WTC11 (cell line): ENCODE measurements around the gene LARGE1. TPM values are rescaled to one million over a fixed set of nuclear protein-coding genes. Genes with fewer than 3 reads are reported as not detected.
A peak's percentile ranks its signal among the peaks of the same experiment; 100 is the strongest.

Experiments used
- ATAC-seq: fragments of 200-7000 bp; cut with Tn5 transposase; 2 replicates; pipeline ENCODE4 v1.10.0; 2021; ENCODE audit warnings: mild to moderate bottlenecking, moderate library complexity
- CTCF ChIA-PET: fragments of 300-600 bp; sonication (Branson Sonifier 250); formaldehyde crosslinking; loops from one replicate; lab custom pipeline; 2021; ENCODE audit warnings: antibody characterized with exemption; lab: Charles Lee
- POLR2A ChIA-PET: fragments of 350-600 bp; sonication (Branson Sonifier 250); formaldehyde crosslinking; loops from one replicate; lab custom pipeline; 2021; ENCODE audit warnings: antibody characterized with exemption; lab: Charles Lee
- DNase-seq: peaks from one replicate; pipeline ENCODE4 v3.0.0; 2021; ENCODE audit warnings: low spot score
- H3K27ac Mint-ChIP-seq: 2 replicates; pipeline ENCODE4 v1.8.0; 2021; ENCODE audit warnings: mixed read lengths
- H3K27me3 Mint-ChIP-seq: 2 replicates; pipeline ENCODE4 v1.8.0; 2021; ENCODE audit warnings: low read depth, mild to moderate bottlenecking, moderate library complexity, mixed read lengths
- H3K36me3 Mint-ChIP-seq: 2 replicates; pipeline ENCODE4 v1.8.0; 2021; ENCODE audit warnings: mixed read lengths
- H3K4me1 Mint-ChIP-seq: 2 replicates; pipeline ENCODE4 v1.8.0; 2022; ENCODE audit warnings: mixed read lengths
- H3K4me3 Mint-ChIP-seq: 2 replicates; pipeline ENCODE4 v1.8.0; 2021; ENCODE audit warnings: mild to moderate bottlenecking, moderate library complexity, mixed read lengths
- H3K9me3 Mint-ChIP-seq: 2 replicates; pipeline ENCODE4 v1.8.0; 2021; ENCODE audit warnings: mixed read lengths
- ATF1 ChIP-seq: sonication (generic); formaldehyde crosslinking; IDR thresholded peaks from 2 replicates; pipeline ENCODE4 v1.8.1; 2023; ENCODE audit warnings: mild to moderate bottlenecking, moderate library complexity, missing genetic modification reagents
- CTCF ChIP-seq: fragments of 200-600 bp; IDR thresholded peaks from 2 replicates; pipeline ENCODE4 v1.8.0; 2022; ENCODE audit warnings: antibody characterized with exemption
- ERG ChIP-seq: fragments of 250-450 bp; sonication (Bioruptor Pico); IDR thresholded peaks from 2 replicates; pipeline ENCODE4 v1.8.0; 2021; ENCODE audit warnings: mild to moderate bottlenecking
- ESRRA ChIP-seq: sonication (generic); formaldehyde crosslinking; IDR thresholded peaks from 2 replicates; pipeline ENCODE4 v1.8.1; 2022; ENCODE audit warnings: mild to moderate bottlenecking, missing genetic modification reagents, borderline replicate concordance
- GABPB1 ChIP-seq: sonication (generic); formaldehyde crosslinking; IDR thresholded peaks from 2 replicates; pipeline ENCODE4 v1.8.1; 2023; ENCODE audit warnings: mild to moderate bottlenecking, missing genetic modification reagents
- NFATC4 ChIP-seq: fragments of 250-450 bp; sonication (Bioruptor Pico); IDR thresholded peaks from 2 replicates; pipeline ENCODE4 v1.9.0; 2021; ENCODE audit warnings: mild to moderate bottlenecking
- NFE2L1 ChIP-seq: sonication (generic); formaldehyde crosslinking; IDR thresholded peaks from 2 replicates; pipeline ENCODE4 v1.8.1; 2023; ENCODE audit warnings: missing genetic modification reagents
- NR2C2 ChIP-seq: sonication (generic); formaldehyde crosslinking; IDR thresholded peaks from 2 replicates; pipeline ENCODE4 v1.8.0; 2022; ENCODE audit warnings: mild to moderate bottlenecking, missing genetic modification reagents
- PRDM15 ChIP-seq: sonication (generic); formaldehyde crosslinking; IDR thresholded peaks from 2 replicates; pipeline ENCODE4 v1.8.0; 2022; ENCODE audit warnings: missing genetic modification reagents
- PRRX2 ChIP-seq: fragments of 250-450 bp; sonication (Bioruptor Pico); IDR thresholded peaks from 2 replicates; pipeline ENCODE4 v1.8.0; 2021; ENCODE audit warnings: mild to moderate bottlenecking
- STAT6 ChIP-seq: sonication (generic); formaldehyde crosslinking; conservative IDR thresholded peaks from 2 replicates; pipeline ENCODE4 v1.8.1; 2023; ENCODE audit warnings: mild to moderate bottlenecking, low read depth, missing genetic modification reagents, moderate library complexity
- TP53 ChIP-seq: sonication (generic); formaldehyde crosslinking; IDR thresholded peaks from 2 replicates; pipeline ENCODE4 v1.8.1; 2023; ENCODE audit warnings: mild to moderate bottlenecking, missing genetic modification reagents
- USF2 ChIP-seq: sonication (generic); formaldehyde crosslinking; IDR thresholded peaks from 2 replicates; pipeline ENCODE4 v1.8.1; 2023; ENCODE audit warnings: mild to moderate bottlenecking, missing genetic modification reagents, moderate library complexity
- ZNF232 ChIP-seq: sonication (generic); formaldehyde crosslinking; IDR thresholded peaks from 2 replicates; pipeline ENCODE4 v1.8.0; 2022; ENCODE audit warnings: mild to moderate bottlenecking, missing genetic modification reagents
- ZNF281 ChIP-seq: sonication (generic); formaldehyde crosslinking; IDR thresholded peaks from 2 replicates; pipeline ENCODE4 v1.8.0; 2023; ENCODE audit warnings: mild to moderate bottlenecking, missing genetic modification reagents
- ZNF532 ChIP-seq: fragments of 250-450 bp; sonication (Bioruptor Pico); IDR thresholded peaks from 2 replicates; pipeline ENCODE4 v1.9.0; 2021; ENCODE audit warnings: mild to moderate bottlenecking, borderline replicate concordance
- total RNA-seq: library from RNA; stranded (reverse); gene quantifications from 3 replicates; pipeline ENCODE4 v1.2.3, GENCODE V29; 2021

Gene LARGE1
- total RNA-seq, 1 experiment from 2014 or later: 72.6 TPM

- TF ChIP-seq ZNF532 (CRISPR knock-in tag) (no peak), ZNF281 (CRISPR knock-in tag) (no peak), STAT6 (CRISPR knock-in tag) (no peak)
Observed at GRCh38 chr22:33871935-33872334, 48.3 kb downstream of the LARGE1 start (continued).

- ATAC-seq: no peak
- H3K4me3 Mint-ChIP-seq: no peak overlapping the region
- H3K4me1 Mint-ChIP-seq: peaks cover 59% of the 10 kb centered on the region
- TF ChIP-seq PRRX2 (CRISPR knock-in tag): no peak
- TF ChIP-seq PRDM15 (CRISPR knock-in tag): no peak
- TF ChIP-seq ESRRA: no peak
- no peak for TF ChIP-seq ATF1 (CRISPR knock-in tag)
- no peak for TF ChIP-seq CTCF
- no peak for TF ChIP-seq ERG
- TF ChIP-seq ZNF232: no peak
- no peak for TF ChIP-seq GABPB1
- TF ChIP-seq TP53: no peak
- no peak for TF ChIP-seq USF2 (CRISPR knock-in tag)
- TF ChIP-seq NFE2L1: no peak
- no peak for TF ChIP-seq NFATC4 (CRISPR knock-in tag)
- TF ChIP-seq NR2C2 (CRISPR knock-in tag): no peak
Observed at GRCh38 chr22:33869946-33870345, 50.3 kb downstream of the LARGE1 start.

More at GRCh38 chr22:33869946-33870345, 50.3 kb downstream of the LARGE1 start:
- Mint-ChIP-seq H3K9me3 (peaks cover 7% of the 10 kb centered on the region), H3K27me3 (no peaks in the 10 kb centered on the region), H3K27ac (peak overlapping the region; percentile 39; the same call in 1 of the 2 replicates), H3K36me3 (no peaks in the 10 kb centered on the region)
- POLR2A ChIA-PET: no interaction called here
- CTCF ChIA-PET: no interaction called here
- no peak for DNase-seq
